ENCODE measurements around the gene DNAJB4. TPM values are rescaled to one million over a fixed set of nuclear protein-coding genes. Genes with fewer than 3 reads are reported as not detected.

DNAJB4 gene
- polyA plus RNA-seq = 1 to 10 TPM; 3.9 to 9.0 (median 5.0) TPM

DNA sequence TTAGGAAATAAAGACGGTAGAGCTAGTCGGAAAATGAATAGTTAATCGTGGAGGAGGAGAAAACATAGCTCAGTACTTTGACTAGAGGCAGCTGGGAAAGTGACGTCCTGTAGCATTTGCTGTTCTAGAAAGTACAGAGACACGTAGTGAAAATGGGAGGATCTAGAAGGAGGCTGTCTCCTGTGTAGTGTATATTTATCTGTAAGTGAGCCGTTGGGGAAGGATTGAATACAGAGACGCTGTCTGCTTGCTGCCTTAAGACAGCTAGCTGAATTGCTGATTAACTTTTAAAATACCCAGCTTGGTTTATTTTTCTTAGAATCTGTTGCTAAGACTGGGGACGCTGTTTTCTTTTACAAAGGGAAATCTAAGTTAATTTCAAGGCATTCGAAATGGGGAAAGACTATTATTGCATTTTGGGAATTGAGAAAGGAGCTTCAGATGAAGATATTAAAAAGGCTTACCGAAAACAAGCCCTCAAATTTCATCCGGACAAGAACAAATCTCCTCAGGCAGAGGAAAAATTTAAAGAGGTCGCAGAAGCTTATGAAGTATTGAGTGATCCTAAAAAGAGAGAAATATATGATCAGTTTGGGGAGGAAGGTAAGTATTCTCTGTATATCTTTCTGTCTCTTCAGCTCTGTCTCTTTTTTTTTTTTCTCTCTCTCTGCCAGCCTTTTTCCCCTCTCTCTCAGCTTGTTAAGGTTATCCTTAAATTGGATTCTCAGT, at the start of gene DNAJB4:
Gene DNAJB4 (plus strand): TSS at position 221 of the 729 bp plus-strand sequence. CDS start 172 bp downstream, at position 393.
- no peaks in the 10 kb centered on the region for H3K36me3 Mint-ChIP-seq
- no peaks in the 10 kb centered on the region for H3K9me3 Mint-ChIP-seq
- H3K4me1 Mint-ChIP-seq = peaks cover 29 to 57% of the 10 kb centered on the region in 2 donors
- peak; percentile 78 to 86 (median 82) for DNase-seq
- peaks cover 5 to 8% (median 6%) of the 10 kb centered on the region in 3 donors for H3K27me3 Mint-ChIP-seq (ENCODE audit: low read depth in 3 of 3)
- peak within 1 kb of the TSS; percentile 81 to 95 (median 90) for H3K4me3 Mint-ChIP-seq
- H3K27ac Mint-ChIP-seq = peak within 1 kb of the TSS; percentile 95 to 98 (median 96)

DNA sequence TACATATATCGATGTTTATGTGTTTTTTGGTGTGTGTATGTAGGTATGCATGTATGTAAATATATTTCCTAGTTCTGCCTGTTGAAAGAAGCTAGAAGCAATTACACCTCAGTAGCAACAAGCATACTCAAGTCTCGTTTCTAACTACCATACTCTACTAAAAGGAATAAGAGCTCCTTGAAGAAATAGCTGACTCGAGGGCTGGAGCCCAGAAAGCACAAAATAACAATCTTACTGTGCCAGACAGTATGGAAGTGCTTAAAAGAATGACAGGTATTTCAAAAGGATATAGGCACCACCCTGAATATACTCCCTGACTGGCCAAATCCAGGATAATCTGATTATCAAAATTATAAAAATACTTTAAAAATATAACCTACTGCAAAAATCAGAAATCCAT, 49.0 kb upstream of the DNAJB4 start:
- H3K9me3 Mint-ChIP-seq = no peaks in the 10 kb centered on the region
- DNase-seq = no peak
- peaks cover 13 to 58% (median 29%) of the 10 kb centered on the region in 3 donors for H3K36me3 Mint-ChIP-seq
- peak overlapping the region in 3 of 6 donors; percentile 34 to 64 (median 51) for H3K27ac Mint-ChIP-seq
- peak overlapping the region in 1 of 5 donors; percentile 73 for H3K4me3 Mint-ChIP-seq
- peaks cover 2 to 15% (median 4%) of the 10 kb centered on the region in 3 donors for H3K27me3 Mint-ChIP-seq (ENCODE audit: low read depth in 3 of 3)
- peaks cover 19 to 60% of the 10 kb centered on the region in 2 donors for H3K4me1 Mint-ChIP-seq

- DNase-seq = no peak
- peak overlapping the region in 1 of 6 donors; percentile 23 for H3K27ac Mint-ChIP-seq
- H3K4me1 Mint-ChIP-seq = peaks cover 16 to 57% of the 10 kb centered on the region in 2 donors
- peaks cover 18 to 60% (median 36%) of the 10 kb centered on the region in 3 donors for H3K36me3 Mint-ChIP-seq
- peaks cover 3 to 12% (median 5%) of the 10 kb centered on the region in 3 donors for H3K27me3 Mint-ChIP-seq (ENCODE audit: low read depth in 3 of 3)
- H3K9me3 Mint-ChIP-seq = no peaks in the 10 kb centered on the region
- no peak overlapping the region for H3K4me3 Mint-ChIP-seq
These were observed 48.3 kb upstream of the DNAJB4 start for GRCh38 chr1:77956464-77956863.

GRCh38 chr1:77958391-77958790, 46.3 kb upstream of the DNAJB4 start:
- H3K9me3 Mint-ChIP-seq = no peaks in the 10 kb centered on the region
- peaks cover 13 to 59% of the 10 kb centered on the region in 2 donors for H3K4me1 Mint-ChIP-seq
- peaks cover 16 to 72% (median 51%) of the 10 kb centered on the region in 3 donors for H3K36me3 Mint-ChIP-seq
- no peak for DNase-seq
- H3K4me3 Mint-ChIP-seq = no peak overlapping the region
- H3K27ac Mint-ChIP-seq = peak overlapping the region in 1 of 6 donors; percentile 83
- H3K27me3 Mint-ChIP-seq (ENCODE audit: low read depth in 3 of 3) = peaks cover 4 to 7% (median 4%) of the 10 kb centered on the region in 3 donors

DNA sequence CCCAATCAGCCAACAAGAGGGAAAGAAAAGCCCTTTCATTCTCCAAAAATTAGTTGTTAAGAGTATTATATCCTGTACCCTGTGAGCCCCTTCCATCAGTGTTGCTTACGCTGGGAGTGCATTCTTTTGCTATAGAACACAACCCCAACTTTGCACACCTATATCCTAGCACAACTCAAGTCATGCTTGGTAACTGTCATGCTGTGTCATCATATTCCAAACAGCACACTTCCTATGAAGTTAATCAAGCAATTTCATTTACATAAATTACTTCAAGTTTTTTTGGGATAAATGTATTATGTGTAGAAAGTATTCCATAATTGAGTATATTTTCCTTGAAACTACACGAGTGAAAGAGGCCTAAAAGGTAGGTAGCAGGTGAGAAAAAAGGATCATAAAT, 45.9 kb upstream of the DNAJB4 start:
- H3K4me3 Mint-ChIP-seq = no peak overlapping the region

DNA sequence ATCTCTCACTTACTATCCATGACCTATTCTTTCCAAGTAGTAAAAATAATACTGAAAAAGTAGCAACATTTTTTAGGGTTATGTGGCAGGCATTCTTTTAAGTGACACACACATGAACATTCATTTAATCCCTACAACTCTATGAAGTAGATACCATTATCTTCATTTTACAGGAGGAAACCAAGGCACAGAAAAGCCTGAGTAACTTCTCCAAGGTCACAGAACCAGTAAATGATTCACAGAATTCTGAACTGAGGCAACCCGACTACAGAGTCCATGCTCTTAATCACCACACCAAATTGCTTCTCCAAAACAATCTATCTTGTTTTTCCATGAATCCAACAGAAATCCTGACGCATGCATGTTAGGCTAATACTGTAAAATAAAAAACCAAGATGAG, 43.3 kb upstream of the DNAJB4 start:
- Mint-ChIP-seq H3K27me3 (ENCODE audit: low read depth in 3 of 3) (peaks cover 4% of the 10 kb centered on the region in 3 donors), H3K4me1 (peaks cover 9 to 43% of the 10 kb centered on the region in 2 donors), H3K36me3 (peaks cover 29 to 77% (median 62%) of the 10 kb centered on the region in 3 donors), H3K27ac (no peak overlapping the region), H3K4me3 (no peak overlapping the region), H3K9me3 (no peaks in the 10 kb centered on the region)
- DNase-seq = no peak

More for the DNA sequence above, 45.9 kb upstream of the DNAJB4 start:
- no peak for DNase-seq
- Mint-ChIP-seq H3K9me3 (no peaks in the 10 kb centered on the region), H3K27ac (peak overlapping the region in 1 of 6 donors; percentile 83), H3K4me1 (peaks cover 13 to 55% of the 10 kb centered on the region in 2 donors), H3K27me3 (ENCODE audit: low read depth in 3 of 3) (peaks cover 4 to 7% (median 4%) of the 10 kb centered on the region in 3 donors), H3K36me3 (peaks cover 17 to 72% (median 54%) of the 10 kb centered on the region in 3 donors)

GRCh38 chr1:77966291-77966690, 38.4 kb upstream of the DNAJB4 start:
- Mint-ChIP-seq H3K4me1 (peaks cover 27 to 63% of the 10 kb centered on the region in 2 donors), H3K9me3 (no peaks in the 10 kb centered on the region), H3K27ac (peak overlapping the region in 3 of 6 donors; percentile 7 to 73 (median 33)), H3K4me3 (no peak overlapping the region), H3K27me3 (ENCODE audit: low read depth in 3 of 3) (peaks cover 0 to 1% (median under 1%) of the 10 kb centered on the region in 3 donors), H3K36me3 (peaks cover 29 to 64% (median 58%) of the 10 kb centered on the region in 3 donors)
- DNase-seq = no peak

DNA sequence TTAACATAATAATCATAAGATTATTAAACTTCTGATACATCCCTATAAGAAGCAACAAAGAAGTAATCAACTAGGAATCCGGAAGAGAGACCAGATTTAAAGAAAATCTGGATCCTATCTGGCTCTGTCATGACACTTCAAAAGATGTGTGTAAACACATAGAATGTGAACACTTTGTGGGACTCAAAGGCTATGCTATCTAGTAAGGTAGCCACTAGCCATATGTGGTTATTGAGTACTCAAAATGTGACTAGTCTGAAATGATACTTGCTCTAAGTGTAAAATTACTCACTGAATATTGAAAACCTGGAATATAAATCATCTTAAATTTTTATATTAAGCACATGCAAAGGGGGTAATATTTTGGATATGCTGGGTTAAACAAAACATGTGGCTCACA, 34.5 kb upstream of the DNAJB4 start:
- H3K27ac Mint-ChIP-seq = no peak overlapping the region
- H3K4me3 Mint-ChIP-seq = peak overlapping the region in 2 of 5 donors; percentile 3 to 8
- no peaks in the 10 kb centered on the region for H3K9me3 Mint-ChIP-seq
- peaks cover 24 to 32% (median 30%) of the 10 kb centered on the region in 3 donors for H3K36me3 Mint-ChIP-seq
- H3K4me1 Mint-ChIP-seq = peaks cover 53 to 70% of the 10 kb centered on the region in 2 donors
- DNase-seq = no peak
- peaks cover 0 to 4% (median 0%) of the 10 kb centered on the region in 3 donors for H3K27me3 Mint-ChIP-seq (ENCODE audit: low read depth in 3 of 3)

GRCh38 chr1:77972080-77972479, 32.7 kb upstream of the DNAJB4 start:
- Mint-ChIP-seq H3K9me3 (no peaks in the 10 kb centered on the region), H3K4me1 (peaks cover 57 to 70% of the 10 kb centered on the region in 2 donors), H3K4me3 (peak overlapping the region in 4 of 5 donors; percentile 31 to 57 (median 40)), H3K27ac (peak overlapping the region in 4 of 6 donors; percentile 18 to 72 (median 44)), H3K36me3 (peaks cover 19 to 25% (median 21%) of the 10 kb centered on the region in 3 donors), H3K27me3 (ENCODE audit: low read depth in 3 of 3) (peaks cover 0 to 4% (median 0%) of the 10 kb centered on the region in 3 donors)
- DNase-seq = no peak

DNA sequence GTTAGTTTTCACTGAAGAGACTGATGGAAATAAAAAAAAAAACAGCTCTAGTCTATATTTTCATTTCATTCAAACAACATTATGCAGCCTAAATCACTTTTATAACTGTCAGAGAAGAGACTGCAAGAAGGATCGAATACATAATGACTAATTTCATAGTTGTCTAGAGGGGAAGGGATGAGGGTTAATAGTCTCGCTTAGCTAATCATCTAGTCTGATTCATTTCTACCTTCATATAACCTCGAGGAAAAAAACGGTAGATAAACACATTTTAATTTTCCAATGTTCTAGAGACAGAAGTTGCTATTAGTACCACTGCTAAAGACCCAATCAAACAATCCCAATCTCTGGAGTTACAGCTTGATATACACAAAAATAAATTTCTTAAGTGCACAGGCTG, 29.4 kb upstream of the DNAJB4 start:
- peaks cover 24 to 60% of the 10 kb centered on the region in 2 donors for H3K4me1 Mint-ChIP-seq
- H3K27ac Mint-ChIP-seq = peak overlapping the region in 5 of 6 donors; percentile 9 to 86 (median 69)
- H3K4me3 Mint-ChIP-seq = peak overlapping the region in 4 of 5 donors; percentile 59 to 88 (median 80)
- peaks cover 4 to 14% (median 4%) of the 10 kb centered on the region in 3 donors for H3K36me3 Mint-ChIP-seq
- no peak for DNase-seq
- H3K9me3 Mint-ChIP-seq = no peaks in the 10 kb centered on the region
- peaks cover 0 to 4% (median 0%) of the 10 kb centered on the region in 3 donors for H3K27me3 Mint-ChIP-seq (ENCODE audit: low read depth in 3 of 3)

- Mint-ChIP-seq H3K36me3 (peaks cover 4 to 14% (median 4%) of the 10 kb centered on the region in 3 donors), H3K4me1 (peaks cover 18 to 59% of the 10 kb centered on the region in 2 donors), H3K4me3 (peak overlapping the region in 4 of 5 donors; percentile 59 to 88 (median 80)), H3K27ac (peak overlapping the region in 5 of 6 donors; percentile 64 to 86 (median 81)), H3K9me3 (no peaks in the 10 kb centered on the region), H3K27me3 (ENCODE audit: low read depth in 3 of 3) (peaks cover 0 to 4% (median 0%) of the 10 kb centered on the region in 3 donors)
- DNase-seq = no peak
These were observed 28.8 kb upstream of the DNAJB4 start for GRCh38 chr1:77975907-77976306.

GRCh38 chr1:77976433-77977076, 28.2 kb upstream of the DNAJB4 start:
- H3K27ac Mint-ChIP-seq = peak overlapping the region in 2 of 6 donors; percentile 84 to 85
- peak overlapping the region in 2 of 5 donors; percentile 76 to 88 for H3K4me3 Mint-ChIP-seq

GRCh38 chr1:77977989-77978292, 26.8 kb upstream of the DNAJB4 start:
- Mint-ChIP-seq H3K9me3 (no peaks in the 10 kb centered on the region), H3K27ac (no peak overlapping the region), H3K36me3 (peaks cover 4 to 10% (median 4%) of the 10 kb centered on the region in 3 donors), H3K27me3 (ENCODE audit: low read depth in 3 of 3) (peaks cover 0 to 1% (median 0%) of the 10 kb centered on the region in 3 donors), H3K4me1 (peaks cover 7 to 43% of the 10 kb centered on the region in 2 donors), H3K4me3 (no peak overlapping the region)
- no peak for DNase-seq

More at GRCh38 chr1:77976433-77977076, 28.2 kb upstream of the DNAJB4 start:
- peaks cover 15 to 53% of the 10 kb centered on the region in 2 donors for H3K4me1 Mint-ChIP-seq
- H3K9me3 Mint-ChIP-seq = no peaks in the 10 kb centered on the region
- H3K27me3 Mint-ChIP-seq (ENCODE audit: low read depth in 3 of 3) = peaks cover 0 to 1% (median 0%) of the 10 kb centered on the region in 3 donors
- no peak for DNase-seq
- peaks cover 4 to 14% (median 4%) of the 10 kb centered on the region in 3 donors for H3K36me3 Mint-ChIP-seq
